GM18858 (cell line): ENCODE results near the gene EPS8L2.
A peak's percentile ranks its signal among the peaks of the same experiment; 100 is the strongest.

Source experiments
- ATAC-seq: cut with Tn5 transposase; IDR thresholded peaks from one replicate; pipeline ENCODE4 v1.9.1; 2021; ENCODE audit not compliant: unreplicated experiment

EPS8L2 gene

DNA sequence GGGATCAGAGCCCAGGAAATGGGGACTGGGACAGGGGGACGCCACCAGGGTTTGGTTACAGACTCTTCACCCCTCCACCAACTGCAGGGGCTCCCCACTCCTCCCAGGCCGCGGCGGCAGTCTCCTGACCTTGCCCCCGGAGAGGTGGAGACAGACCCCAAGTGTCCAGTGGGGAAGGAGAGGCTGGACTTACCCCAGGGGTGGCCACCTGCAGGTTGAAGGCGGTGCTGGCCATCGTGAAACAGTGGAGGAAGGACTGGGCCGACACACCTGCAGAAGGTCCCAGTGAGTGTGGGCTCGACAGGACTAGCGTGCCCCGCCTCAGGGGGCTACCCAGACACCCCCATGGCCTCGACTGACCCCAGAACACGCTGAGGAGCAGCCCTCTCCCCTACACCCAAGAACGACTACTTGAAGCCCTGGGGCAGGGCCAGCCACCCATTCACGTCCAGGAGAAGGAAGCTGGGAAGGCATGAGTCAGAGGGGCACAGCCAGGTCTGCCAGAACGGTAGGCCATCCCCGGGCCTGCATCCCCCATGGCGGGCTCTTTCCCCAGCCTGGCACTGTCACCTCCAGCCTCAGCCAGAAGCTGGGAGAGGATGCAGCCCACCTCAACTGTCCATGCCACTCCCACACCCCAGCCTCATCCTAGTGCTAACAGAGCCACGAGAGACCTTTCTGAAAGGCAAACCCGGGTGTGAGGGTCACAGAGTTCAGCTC lies 69.0 kb downstream of the EPS8L2 start:
- ATAC-seq: no peak

DNA sequence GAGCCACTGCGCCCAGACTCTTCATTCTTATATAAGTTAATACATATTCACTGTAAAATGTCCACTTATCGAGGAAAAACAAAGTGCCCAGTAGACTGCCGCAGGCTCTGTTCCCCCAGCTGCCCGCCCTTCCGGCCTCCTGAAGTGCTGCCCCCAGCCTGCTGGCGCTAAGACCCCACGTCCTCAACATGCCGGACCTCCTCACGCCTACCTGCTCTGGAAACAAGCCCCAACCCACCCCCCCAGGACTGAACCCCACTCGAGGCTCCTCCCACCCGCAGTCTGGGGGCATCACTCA lies 70.2 kb downstream of the EPS8L2 start:
- ATAC-seq: no peak

DNA sequence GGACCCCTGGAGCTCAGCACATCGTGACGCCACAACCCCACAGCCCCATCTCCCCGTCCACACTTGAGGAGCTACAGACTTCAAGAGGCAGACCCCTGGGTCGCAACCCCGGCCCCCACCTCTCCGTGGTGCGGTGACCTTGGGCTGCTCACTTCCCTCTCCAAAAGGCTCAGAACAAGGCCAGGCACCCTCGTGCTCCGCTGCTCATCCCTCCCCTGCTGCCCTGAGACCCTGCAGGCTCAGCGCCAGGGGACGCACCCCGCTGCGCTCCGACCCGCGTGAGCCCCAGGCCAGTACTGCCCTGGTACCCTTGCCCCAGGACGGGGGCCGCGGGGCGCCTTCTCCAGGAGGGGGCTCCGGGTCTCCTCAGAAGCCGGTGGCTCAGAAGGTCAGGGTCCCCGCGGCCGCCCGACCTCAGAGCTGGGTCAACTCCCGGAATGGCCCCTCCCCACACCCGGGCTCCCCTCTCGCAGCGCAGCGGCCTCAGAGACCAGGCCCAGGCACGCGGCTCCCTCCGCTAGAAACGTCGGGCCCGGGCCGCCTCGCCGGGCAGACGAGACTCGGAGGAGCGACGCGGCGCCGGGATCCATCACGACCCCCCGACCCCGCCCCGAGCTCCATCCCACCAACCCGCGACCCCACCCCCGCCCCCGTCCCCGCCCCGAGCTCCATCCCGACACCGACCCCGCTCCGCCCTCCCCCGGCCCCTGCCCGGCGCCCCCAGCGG lies 70.7 kb downstream of the EPS8L2 start:
- peak; percentile 21 for ATAC-seq
